GM15510 (cell line): ENCODE data around the gene UNG.

ENCODE experiments used
- POLR2A ChIP-seq: IDR thresholded peaks from 3 replicates; pipeline ENCODE4 v1.6.1; 2011; ENCODE audit warnings: borderline replicate concordance; ENCODE audit not compliant: insufficient read length; ENCODE audit errors: extremely low read depth

UNG gene

GRCh38 chr12:109154451-109155438, 57.3 kb downstream of the UNG start:
- TF ChIP-seq POLR2A = peak; percentile 37

- TF ChIP-seq POLR2A = no peak
These were observed 58.6 kb downstream of the UNG start for GRCh38 chr12:109156036-109156435.

DNA sequence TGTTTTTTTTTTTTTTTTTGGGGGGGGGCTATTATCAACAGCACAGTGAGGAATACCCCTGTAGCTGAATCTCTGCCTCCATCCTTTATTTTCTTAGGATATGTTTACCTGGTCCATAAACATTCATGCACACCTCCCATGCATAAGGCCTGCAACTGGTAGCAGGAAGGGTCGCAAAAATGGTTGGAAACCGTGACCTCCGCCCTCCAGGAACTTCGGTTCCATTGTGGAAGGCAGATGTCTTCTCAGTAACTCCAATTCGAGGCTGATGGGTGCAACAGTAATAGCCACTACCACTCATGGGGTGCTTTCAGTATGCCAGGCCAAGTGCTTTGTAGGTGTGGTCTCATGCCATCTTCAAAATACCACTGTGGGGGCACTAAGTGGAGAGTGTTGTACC, 59.2 kb downstream of the UNG start:
- no peak for TF ChIP-seq POLR2A

- no peak for TF ChIP-seq POLR2A
These were observed 60.6 kb downstream of the UNG start for GRCh38 chr12:109157986-109158385.

GRCh38 chr12:109160433-109160832, 63.0 kb downstream of the UNG start:
- no peak for TF ChIP-seq POLR2A
